ENCODE data around the gene ADGRG1.

Gene ADGRG1

DNA sequence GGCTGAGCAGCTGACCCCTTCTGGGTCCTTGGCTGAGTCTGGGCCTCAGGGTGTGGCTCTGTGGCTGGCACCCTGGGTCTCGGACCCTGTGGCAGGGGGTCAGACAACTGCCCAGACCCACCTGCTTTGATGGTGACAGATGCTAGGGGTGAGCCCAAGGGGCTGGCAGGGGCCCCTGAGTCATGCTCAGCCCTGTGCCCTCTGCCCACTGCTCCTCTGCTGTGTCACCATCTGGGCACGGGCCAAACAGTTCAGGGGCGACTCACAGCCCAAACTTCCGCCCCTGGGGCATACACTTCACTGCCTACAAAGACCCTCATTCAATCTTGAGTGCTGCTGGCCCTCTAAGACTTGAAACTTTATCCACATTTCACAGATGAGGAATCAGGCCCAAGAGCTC, 5.7 kb downstream of the ADGRG1 start:
- H3K9me3 ChIP-seq (ENCODE audit: control insufficient read depth, insufficient read depth, low read depth, low read length): no peaks in the 10 kb centered on the region
- no peak overlapping the region for H3K4me3 ChIP-seq (ENCODE audit: low read depth, low read length)
- CTCF ChIA-PET: interaction anchor here (0.8 to 8.7 kb wide), 2 partner anchors 14 to 34 kb away, joined by 4 to 60 read pairs; no protein-coding TSS in a partner anchor
- H3K36me3 ChIP-seq (ENCODE audit: control insufficient read depth in 2 of 2, insufficient read depth in 1 of 2, low read length in 2 of 2): no peaks in the 10 kb centered on the region
- H3K4me1 ChIP-seq (ENCODE audit: control insufficient read depth, insufficient read depth, low read length): no peaks in the 10 kb centered on the region
- no peak overlapping the region for H3K27ac ChIP-seq (ENCODE audit: extremely low read depth, low read depth, low read length)
- POLR2A ChIA-PET: interaction anchor here (0.6 kb wide), 1 partner anchor 394 kb away, joined by 5 read pairs; no protein-coding TSS in a partner anchor
- TF ChIP-seq ZNF596 (tag by site-specific recombination; IDR thresholded peaks at IDR 0.05) (no peak), HOXC10 (CRISPR knock-in tag; IDR thresholded peaks at IDR 0.05) (no peak), ZSCAN4 (tag by site-specific recombination; IDR thresholded peaks at IDR 0.05) (no peak), ZFHX2 (tag by site-specific recombination; conservative IDR thresholded peaks at IDR 0.05) (0 out of 2 replicates have a peak, but pooled peaks have one; percentile 16), ZFP41 (tag by site-specific recombination; IDR thresholded peaks at IDR 0.05; ENCODE audit: borderline replicate concordance) (no peak), ZBTB7A (tag by site-specific recombination; IDR thresholded peaks at IDR 0.05; ENCODE audit: low read depth) (no peak), REPIN1 (tag by site-specific recombination; IDR thresholded peaks at IDR 0.05; ENCODE audit: low read depth) (no peak)

DNA sequence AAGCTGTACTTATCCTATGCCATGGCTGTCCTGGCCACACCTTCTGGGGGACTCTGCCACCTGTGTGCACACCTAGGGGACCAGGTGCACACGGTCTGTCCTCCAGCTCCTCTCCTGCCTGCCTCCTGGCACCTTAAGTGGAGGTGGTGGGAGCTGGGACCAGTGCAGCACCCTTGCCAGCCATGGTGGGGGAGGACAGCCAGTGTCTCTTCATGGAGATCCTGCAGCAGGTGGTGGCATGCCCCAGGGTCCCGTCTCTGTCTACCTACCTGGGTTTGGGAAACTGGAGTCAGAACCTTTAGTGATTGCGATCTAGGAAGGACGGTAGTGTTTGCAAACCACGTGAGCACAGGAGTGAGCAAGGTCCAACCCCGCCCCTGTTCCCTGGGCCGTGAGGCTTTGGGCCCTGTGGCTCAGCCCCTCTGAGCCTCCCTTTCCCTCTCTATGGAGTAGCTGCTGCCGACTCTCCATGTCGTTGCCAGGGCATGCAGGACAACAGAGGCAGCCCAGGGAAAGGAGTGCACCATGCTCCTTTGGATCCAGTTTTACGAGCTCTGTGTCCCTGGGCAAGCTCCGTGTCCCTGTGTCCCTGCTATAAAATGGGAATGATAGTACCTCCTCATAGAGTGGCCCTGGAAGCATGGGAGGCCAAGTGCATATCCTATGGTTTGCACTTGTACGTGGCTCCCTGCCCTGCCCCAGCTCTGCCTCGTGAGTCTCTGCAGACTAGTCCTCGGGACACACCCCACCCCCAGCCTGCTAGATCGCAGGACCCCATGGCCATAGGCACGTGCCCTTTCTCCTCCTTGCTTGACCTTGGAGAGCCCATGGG, 7.1 kb downstream of the ADGRG1 start:
- H3K27ac ChIP-seq (ENCODE audit: extremely low read depth, low read depth, low read length): no peak overlapping the region
- H3K4me1 ChIP-seq (ENCODE audit: control insufficient read depth, insufficient read depth, low read length): no peaks in the 10 kb centered on the region
- no peaks in the 10 kb centered on the region for H3K36me3 ChIP-seq (ENCODE audit: control insufficient read depth in 2 of 2, insufficient read depth in 1 of 2, low read length in 2 of 2)
- CTCF ChIA-PET: interaction anchor here (0.6 to 8.7 kb wide), 2 partner anchors 13 to 110 kb away, joined by 3 to 60 read pairs; no protein-coding TSS in a partner anchor
- no peaks in the 10 kb centered on the region for H3K9me3 ChIP-seq (ENCODE audit: control insufficient read depth, insufficient read depth, low read depth, low read length)
- POLR2A ChIA-PET: no interaction called here
- no peak overlapping the region for H3K4me3 ChIP-seq (ENCODE audit: low read depth, low read length)
- TF ChIP-seq, protein P1, sequence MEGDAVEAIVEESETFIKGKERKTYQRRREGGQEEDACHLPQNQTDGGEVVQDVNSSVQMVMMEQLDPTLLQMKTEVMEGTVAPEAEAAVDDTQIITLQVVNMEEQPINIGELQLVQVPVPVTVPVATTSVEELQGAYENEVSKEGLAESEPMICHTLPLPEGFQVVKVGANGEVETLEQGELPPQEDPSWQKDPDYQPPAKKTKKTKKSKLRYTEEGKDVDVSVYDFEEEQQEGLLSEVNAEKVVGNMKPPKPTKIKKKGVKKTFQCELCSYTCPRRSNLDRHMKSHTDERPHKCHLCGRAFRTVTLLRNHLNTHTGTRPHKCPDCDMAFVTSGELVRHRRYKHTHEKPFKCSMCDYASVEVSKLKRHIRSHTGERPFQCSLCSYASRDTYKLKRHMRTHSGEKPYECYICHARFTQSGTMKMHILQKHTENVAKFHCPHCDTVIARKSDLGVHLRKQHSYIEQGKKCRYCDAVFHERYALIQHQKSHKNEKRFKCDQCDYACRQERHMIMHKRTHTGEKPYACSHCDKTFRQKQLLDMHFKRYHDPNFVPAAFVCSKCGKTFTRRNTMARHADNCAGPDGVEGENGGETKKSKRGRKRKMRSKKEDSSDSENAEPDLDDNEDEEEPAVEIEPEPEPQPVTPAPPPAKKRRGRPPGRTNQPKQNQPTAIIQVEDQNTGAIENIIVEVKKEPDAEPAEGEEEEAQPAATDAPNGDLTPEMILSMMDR (tag by site-specific recombination; IDR thresholded peaks at IDR 0.05): no peak
- TF ChIP-seq ZNF37A (tag by site-specific recombination; IDR thresholded peaks at IDR 0.05) (no peak), AEBP2 (tag by site-specific recombination; IDR thresholded peaks at IDR 0.05; ENCODE audit: borderline replicate concordance) (no peak), HOXC10 (CRISPR knock-in tag; IDR thresholded peaks at IDR 0.05) (no peak)

- Histone ChIP-seq H3K36me3 (ENCODE audit: control insufficient read depth in 2 of 2, insufficient read depth in 1 of 2, low read length in 2 of 2) (no peaks in the 10 kb centered on the region), H3K27ac (ENCODE audit: extremely low read depth, low read depth, low read length) (no peak overlapping the region), H3K4me3 (ENCODE audit: low read depth, low read length) (no peak overlapping the region), H3K9me3 (ENCODE audit: control insufficient read depth, insufficient read depth, low read depth, low read length) (no peaks in the 10 kb centered on the region), H3K4me1 (ENCODE audit: control insufficient read depth, insufficient read depth, low read length) (no peaks in the 10 kb centered on the region)
- ChIA-PET POLR2A (no interaction called here), CTCF (interaction anchor here (0.5 to 8.7 kb wide), 4 partner anchors 12 to 109 kb away, joined by 3 to 60 read pairs (median 6); no protein-coding TSS in a partner anchor)
- TF ChIP-seq ATF2 (tag by site-specific recombination; IDR thresholded peaks at IDR 0.05; ENCODE audit: low read depth) (no peak), ZNF37A (tag by site-specific recombination; IDR thresholded peaks at IDR 0.05) (no peak), ZNF426 (tag by site-specific recombination; IDR thresholded peaks at IDR 0.05) (no peak), ZNF777 (tag by site-specific recombination; IDR thresholded peaks at IDR 0.05; ENCODE audit: borderline replicate concordance) (no peak), ZNF639 (tag by site-specific recombination; IDR thresholded peaks at IDR 0.05) (no peak), ZFHX2 (tag by site-specific recombination; conservative IDR thresholded peaks at IDR 0.05) (no peak), ZNF529 (tag by site-specific recombination; IDR thresholded peaks at IDR 0.05; ENCODE audit: insufficient replicate concordance) (no peak), ZFP3 (tag by site-specific recombination; IDR thresholded peaks at IDR 0.05; ENCODE audit: low read depth) (no peak), ZNF843 (tag by site-specific recombination; IDR thresholded peaks at IDR 0.05) (no peak), GLIS1 (tag by site-specific recombination; IDR thresholded peaks at IDR 0.05) (no peak), ZNF514 (tag by site-specific recombination; IDR thresholded peaks at IDR 0.05) (no peak)
- TF ChIP-seq, protein P2, sequence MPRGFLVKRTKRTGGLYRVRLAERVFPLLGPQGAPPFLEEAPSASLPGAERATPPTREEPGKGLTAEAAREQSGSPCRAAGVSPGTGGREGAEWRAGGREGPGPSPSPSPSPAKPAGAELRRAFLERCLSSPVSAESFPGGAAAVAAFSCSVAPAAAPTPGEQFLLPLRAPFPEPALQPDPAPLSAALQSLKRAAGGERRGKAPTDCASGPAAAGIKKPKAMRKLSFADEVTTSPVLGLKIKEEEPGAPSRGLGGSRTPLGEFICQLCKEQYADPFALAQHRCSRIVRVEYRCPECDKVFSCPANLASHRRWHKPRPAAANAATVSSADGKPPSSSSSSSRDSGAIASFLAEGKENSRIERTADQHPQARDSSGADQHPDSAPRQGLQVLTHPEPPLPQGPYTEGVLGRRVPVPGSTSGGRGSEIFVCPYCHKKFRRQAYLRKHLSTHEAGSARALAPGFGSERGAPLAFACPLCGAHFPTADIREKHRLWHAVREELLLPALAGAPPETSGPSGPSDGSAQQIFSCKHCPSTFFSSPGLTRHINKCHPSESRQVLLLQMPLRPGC (tag by site-specific recombination; IDR thresholded peaks at IDR 0.05): no peak
Observed at GRCh38 chr16:57636184-57636583, 7.8 kb downstream of the ADGRG1 start.
